Measurements from ENCODE around the gene ZNF597.

ZNF597 gene

GRCh38 chr16:3454093-3454492 is 10.8 kb upstream of the ZNF597 start:
- no peak overlapping the region for H3K4me2 ChIP-seq (ENCODE audit: low read length)
- H2AFZ ChIP-seq, result no peak overlapping the region
- no peaks in the 10 kb centered on the region for H3K27me3 ChIP-seq (ENCODE audit: control insufficient read depth, insufficient read depth, low read length)
- H3K4me3 ChIP-seq (ENCODE audit: low read depth, low read length), result no peak overlapping the region
- H3K9me3 ChIP-seq (ENCODE audit: control insufficient read depth, low read length), result no peaks in the 10 kb centered on the region
- H3K79me2 ChIP-seq, result peaks cover 9% of the 10 kb centered on the region
- H3K27ac ChIP-seq, result no peak overlapping the region
- H3K9ac ChIP-seq, result no peak overlapping the region
- peaks cover 7% of the 10 kb centered on the region for H3K4me1 ChIP-seq
- TF ChIP-seq CTCF (IDR thresholded peaks at IDR 0.05), result no peak
- H3K36me3 ChIP-seq (ENCODE audit: control insufficient read depth, insufficient read depth, low read length), result no peaks in the 10 kb centered on the region

- H3K9me3 ChIP-seq (ENCODE audit: control insufficient read depth, low read length), result no peaks in the 10 kb centered on the region
- peak overlapping the region; percentile 78 for H3K9ac ChIP-seq
- H2AFZ ChIP-seq, result peak overlapping the region; percentile 86
- peak overlapping the region; percentile 85 for H3K4me3 ChIP-seq (ENCODE audit: low read depth, low read length)
- H3K27me3 ChIP-seq (ENCODE audit: control insufficient read depth, insufficient read depth, low read length), result no peaks in the 10 kb centered on the region
- peaks cover 49% of the 10 kb centered on the region for H3K79me2 ChIP-seq
- peaks cover 9% of the 10 kb centered on the region for H3K4me1 ChIP-seq
- H3K36me3 ChIP-seq (ENCODE audit: control insufficient read depth, insufficient read depth, low read length), result no peaks in the 10 kb centered on the region
- H3K4me2 ChIP-seq (ENCODE audit: low read length), result peak overlapping the region; percentile 76
- TF ChIP-seq CTCF (IDR thresholded peaks at IDR 0.05), result no peak
- peak overlapping the region; percentile 89 for H3K27ac ChIP-seq
These were observed 706 bp upstream of the ZNF597 start for GRCh38 chr16:3444032-3444388.

GRCh38 chr16:3439637-3440036 is 3.7 kb downstream of the ZNF597 start:
- Histone ChIP-seq H3K9me3 (ENCODE audit: control insufficient read depth, low read length) (no peaks in the 10 kb centered on the region), H3K4me3 (ENCODE audit: low read depth, low read length) (no peak overlapping the region), H3K27me3 (ENCODE audit: control insufficient read depth, insufficient read depth, low read length) (no peaks in the 10 kb centered on the region), H3K4me1 (peaks cover 5% of the 10 kb centered on the region), H3K4me2 (ENCODE audit: low read length) (no peak overlapping the region), H3K79me2 (peaks cover 26% of the 10 kb centered on the region), H3K27ac (no peak overlapping the region), H3K36me3 (ENCODE audit: control insufficient read depth, insufficient read depth, low read length) (no peaks in the 10 kb centered on the region), H2AFZ (no peak overlapping the region), H3K9ac (no peak overlapping the region)
- no peak for TF ChIP-seq CTCF (IDR thresholded peaks at IDR 0.05)

GRCh38 chr16:3434373-3434772 is 8.9 kb downstream of the ZNF597 start:
- Histone ChIP-seq H3K27me3 (ENCODE audit: control insufficient read depth, insufficient read depth, low read length) (no peaks in the 10 kb centered on the region), H3K9ac (no peak overlapping the region), H3K36me3 (ENCODE audit: control insufficient read depth, insufficient read depth, low read length) (no peaks in the 10 kb centered on the region), H3K4me3 (ENCODE audit: low read depth, low read length) (no peak overlapping the region), H2AFZ (no peak overlapping the region), H3K27ac (no peak overlapping the region), H3K9me3 (ENCODE audit: control insufficient read depth, low read length) (no peaks in the 10 kb centered on the region), H3K4me2 (ENCODE audit: low read length) (no peak overlapping the region), H3K79me2 (peaks cover 11% of the 10 kb centered on the region), H3K4me1 (no peaks in the 10 kb centered on the region)
- TF ChIP-seq CTCF (IDR thresholded peaks at IDR 0.05), result no peak

- Histone ChIP-seq H3K9me3 (ENCODE audit: control insufficient read depth, low read length) (no peaks in the 10 kb centered on the region), H3K79me2 (peaks cover 7% of the 10 kb centered on the region), H2AFZ (no peak overlapping the region), H3K27me3 (ENCODE audit: control insufficient read depth, insufficient read depth, low read length) (no peaks in the 10 kb centered on the region), H3K4me2 (ENCODE audit: low read length) (no peak overlapping the region), H3K27ac (no peak overlapping the region), H3K9ac (no peak overlapping the region), H3K4me1 (no peaks in the 10 kb centered on the region), H3K36me3 (ENCODE audit: control insufficient read depth, insufficient read depth, low read length) (no peaks in the 10 kb centered on the region), H3K4me3 (ENCODE audit: low read depth, low read length) (no peak overlapping the region)
- no peak for TF ChIP-seq CTCF (IDR thresholded peaks at IDR 0.05)
These were observed 11.5 kb downstream of the ZNF597 start for GRCh38 chr16:3431779-3432219.

Measured in parathyroid adenoma (tissue), 2 donors.